Stimulated activated naive B cell treated with anti-CD40 and anti-IgM and Interleukin-4, amounts not matched to agents 10 μg/mL and 1 μg/mL and 100 μg/mL, for 72 hours (primary cell): ENCODE results near the gene TCFL5.

ENCODE experiments used
- ATAC-seq, 2 donors: fragments of 150-1000 bp; cut with Tn5 transposase; replicated peaks; 2 replicates each; pipeline ENCODE4 v1.10.0; 2021; ENCODE audit warnings: moderate library complexity in 1 of 2
- DNase-seq: peaks from one replicate; pipeline ENCODE4 v3.0.0; 2021
- H3K27ac Mint-ChIP-seq: one replicate; pipeline ENCODE4 v1.8.0; 2022; ENCODE audit warnings: mild to moderate bottlenecking, mixed read lengths
- H3K27me3 Mint-ChIP-seq, 2 donors: one replicate each; pipeline ENCODE4 v1.8.0; 2022; ENCODE audit warnings: mixed read lengths in 2 of 2
- H3K36me3 Mint-ChIP-seq, 2 donors: one replicate each; pipeline ENCODE4 v1.8.0; 2022; ENCODE audit warnings: mixed read lengths in 2 of 2, mild to moderate bottlenecking in 1 of 2
- H3K4me1 Mint-ChIP-seq, 2 donors: one replicate each; pipeline ENCODE4 v1.8.0; 2022; ENCODE audit warnings: mixed read lengths in 2 of 2, mild to moderate bottlenecking in 1 of 2
- H3K4me3 Mint-ChIP-seq, 2 donors: one replicate each; pipeline ENCODE4 v1.8.0; 2022; ENCODE audit warnings: mild to moderate bottlenecking in 2 of 2, mixed read lengths in 2 of 2, moderate library complexity in 1 of 2
- H3K9me3 Mint-ChIP-seq, 2 donors: one replicate each; pipeline ENCODE4 v1.8.0; 2022; ENCODE audit warnings: mixed read lengths in 2 of 2, mild to moderate bottlenecking in 1 of 2

Gene TCFL5

GRCh38 chr20:62800314-62801259 lies 61.0 kb downstream of the TCFL5 start:
- no peak for ATAC-seq
- Mint-ChIP-seq H3K4me1 (peaks cover 29 to 38% of the 10 kb centered on the region in 2 donors), H3K27me3 (no peaks in the 10 kb centered on the region), H3K9me3 (no peaks in the 10 kb centered on the region), H3K36me3 (peaks cover 23 to 38% of the 10 kb centered on the region in 2 donors), H3K27ac (no peak overlapping the region), H3K4me3 (peak overlapping the region in 1 of 2 donors; percentile 15)
- no peak for DNase-seq

- no peak overlapping the region for H3K4me3 Mint-ChIP-seq
- ATAC-seq, result no peak
- DNase-seq, result no peak
- H3K4me1 Mint-ChIP-seq, result peaks cover 29 to 41% of the 10 kb centered on the region in 2 donors
- peaks cover 20 to 38% of the 10 kb centered on the region in 2 donors for H3K36me3 Mint-ChIP-seq
- no peaks in the 10 kb centered on the region for H3K27me3 Mint-ChIP-seq
- H3K9me3 Mint-ChIP-seq, result no peaks in the 10 kb centered on the region
- H3K27ac Mint-ChIP-seq, result no peak overlapping the region
Measured at GRCh38 chr20:62799873-62800272, 61.7 kb downstream of the TCFL5 start.

DNA sequence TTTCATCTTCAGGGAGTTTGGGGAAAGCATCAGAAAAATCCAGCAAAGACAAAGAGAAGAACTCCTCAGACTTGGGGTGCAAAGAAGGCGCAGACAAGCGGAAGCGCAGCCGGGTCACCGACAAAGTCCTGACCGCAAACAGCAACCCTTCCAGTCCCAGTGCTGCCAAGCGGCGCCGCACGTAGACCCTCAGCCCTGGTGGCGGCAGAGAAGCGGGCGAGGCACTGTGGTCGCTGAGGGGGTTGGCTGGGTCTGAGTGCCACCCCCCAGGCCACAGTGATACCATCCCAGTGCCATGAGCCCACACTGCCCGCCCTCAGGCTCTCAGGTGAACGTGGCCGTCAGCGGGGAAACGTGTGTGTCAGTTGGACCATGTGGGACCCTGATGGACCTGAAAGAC lies 62.2 kb downstream of the TCFL5 start:
- Mint-ChIP-seq H3K4me3 (no peak overlapping the region), H3K27me3 (no peaks in the 10 kb centered on the region)
- ATAC-seq, result no peak

GRCh38 chr20:62799036-62799435 lies 62.6 kb downstream of the TCFL5 start:
- H3K4me3 Mint-ChIP-seq, result no peak overlapping the region

More for the DNA sequence above, 62.2 kb downstream of the TCFL5 start:
- no peak overlapping the region for H3K27ac Mint-ChIP-seq
- no peaks in the 10 kb centered on the region for H3K9me3 Mint-ChIP-seq
- peaks cover 29 to 45% of the 10 kb centered on the region in 2 donors for H3K4me1 Mint-ChIP-seq
- DNase-seq, result no peak
- peaks cover 19 to 34% of the 10 kb centered on the region in 2 donors for H3K36me3 Mint-ChIP-seq

DNA sequence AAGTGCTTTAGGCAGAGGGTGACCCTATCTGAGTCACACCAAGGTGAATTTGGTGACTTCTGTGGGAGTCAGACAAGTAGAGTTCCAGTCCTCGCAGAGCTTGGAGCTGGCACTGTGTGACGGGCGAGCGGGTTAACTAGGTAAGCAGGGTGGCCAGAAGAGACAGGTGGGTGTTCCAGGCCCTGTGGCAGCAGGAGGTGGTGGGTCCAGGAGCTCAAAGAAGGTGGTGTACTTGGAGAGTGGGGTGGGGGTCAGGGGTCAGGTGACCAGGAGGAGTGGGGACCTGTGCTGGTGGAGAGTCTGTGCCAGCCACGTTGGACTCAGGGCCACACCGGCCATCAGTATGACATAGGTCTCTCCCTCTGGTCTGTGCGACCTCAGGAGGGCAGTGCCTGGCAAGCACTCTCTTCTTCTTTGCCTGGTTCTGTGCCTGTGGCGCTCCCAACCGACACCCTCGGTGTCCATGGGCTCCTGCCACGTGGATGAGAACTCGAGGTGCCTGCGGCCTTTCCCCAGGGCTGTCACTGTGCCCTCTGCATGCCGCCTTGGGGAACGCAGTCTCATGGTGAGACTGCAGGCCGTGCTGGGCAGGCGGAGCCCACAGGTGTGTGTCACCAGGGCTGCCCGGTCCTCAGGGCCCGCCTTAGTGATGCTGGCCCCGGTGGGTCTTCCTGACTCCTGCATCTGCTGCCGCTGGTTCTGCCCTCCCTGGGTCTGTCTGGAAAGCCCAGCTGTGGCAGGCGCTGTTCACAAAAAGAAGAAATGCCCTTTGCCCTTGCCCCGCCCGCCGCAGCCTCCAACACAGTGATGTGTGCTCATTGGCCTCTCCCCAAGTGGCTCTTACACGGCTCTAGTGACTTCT lies 63.7 kb downstream of the TCFL5 start:
- DNase-seq (no peak), ATAC-seq (no peak)
- peaks cover 30 to 50% of the 10 kb centered on the region in 2 donors for H3K4me1 Mint-ChIP-seq
- peak overlapping the region; percentile 89 to 90 for H3K4me3 Mint-ChIP-seq
- H3K27me3 Mint-ChIP-seq, result no peaks in the 10 kb centered on the region
- peaks cover 19 to 34% of the 10 kb centered on the region in 2 donors for H3K36me3 Mint-ChIP-seq
- H3K27ac Mint-ChIP-seq, result peak overlapping the region; percentile 49
- no peaks in the 10 kb centered on the region for H3K9me3 Mint-ChIP-seq

More at GRCh38 chr20:62799036-62799435, 62.6 kb downstream of the TCFL5 start:
- H3K4me1 Mint-ChIP-seq, result peaks cover 27 to 42% of the 10 kb centered on the region in 2 donors
- no peaks in the 10 kb centered on the region for H3K27me3 Mint-ChIP-seq
- peaks cover 19 to 34% of the 10 kb centered on the region in 2 donors for H3K36me3 Mint-ChIP-seq
- no peak for ATAC-seq
- H3K9me3 Mint-ChIP-seq, result no peaks in the 10 kb centered on the region
- no peak overlapping the region for H3K27ac Mint-ChIP-seq
- DNase-seq, result no peak

GRCh38 chr20:62796699-62797491 lies 64.7 kb downstream of the TCFL5 start:
- Mint-ChIP-seq H3K9me3 (no peaks in the 10 kb centered on the region), H3K27ac (peak overlapping the region; percentile 95)
- DNase-seq, result no peak

GRCh38 chr20:62795023-62795761 lies 66.4 kb downstream of the TCFL5 start:
- ATAC-seq, result peak in 1 of 2 donors; percentile 5
- peaks cover 14 to 23% of the 10 kb centered on the region in 2 donors for H3K36me3 Mint-ChIP-seq

More at GRCh38 chr20:62796699-62797491, 64.7 kb downstream of the TCFL5 start:
- H3K27me3 Mint-ChIP-seq, result no peaks in the 10 kb centered on the region
- peaks cover 19 to 34% of the 10 kb centered on the region in 2 donors for H3K36me3 Mint-ChIP-seq
- H3K4me1 Mint-ChIP-seq, result peaks cover 31 to 53% of the 10 kb centered on the region in 2 donors
- peak overlapping the region; percentile 89 to 90 for H3K4me3 Mint-ChIP-seq
- no peak for ATAC-seq

GRCh38 chr20:62794007-62794724 lies 67.5 kb downstream of the TCFL5 start:
- peaks cover 36 to 60% of the 10 kb centered on the region in 2 donors for H3K4me1 Mint-ChIP-seq
- no peaks in the 10 kb centered on the region for H3K9me3 Mint-ChIP-seq
- H3K4me3 Mint-ChIP-seq, result peak overlapping the region; percentile 84 to 88

More at GRCh38 chr20:62795023-62795761, 66.4 kb downstream of the TCFL5 start:
- H3K4me3 Mint-ChIP-seq, result peak overlapping the region; percentile 84 to 88
- peak; percentile 43 for DNase-seq
- H3K27me3 Mint-ChIP-seq, result no peaks in the 10 kb centered on the region
- H3K9me3 Mint-ChIP-seq, result no peaks in the 10 kb centered on the region
- peak overlapping the region; percentile 92 for H3K27ac Mint-ChIP-seq
- H3K4me1 Mint-ChIP-seq, result peaks cover 36 to 61% of the 10 kb centered on the region in 2 donors

DNA sequence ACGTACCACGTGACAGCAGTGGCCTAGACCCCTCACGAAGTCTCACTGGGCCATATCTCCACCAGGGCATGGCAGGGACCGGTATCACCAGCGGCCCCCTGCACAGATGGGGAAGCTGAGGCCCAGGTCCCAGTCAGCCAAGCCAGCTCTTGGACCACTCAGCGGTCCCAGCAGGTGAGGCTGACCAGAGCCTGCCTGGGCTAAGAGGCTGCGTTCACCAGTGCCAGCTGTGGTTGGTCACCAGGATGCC lies 67.9 kb downstream of the TCFL5 start:
- ATAC-seq (no peak), DNase-seq (no peak)
- Mint-ChIP-seq H3K36me3 (peaks cover 4 to 11% of the 10 kb centered on the region in 2 donors), H3K27me3 (no peaks in the 10 kb centered on the region), H3K9me3 (no peaks in the 10 kb centered on the region), H3K4me1 (peaks cover 34 to 57% of the 10 kb centered on the region in 2 donors), H3K4me3 (peak overlapping the region; percentile 63 to 71), H3K27ac (peak overlapping the region; percentile 91)

More at GRCh38 chr20:62794007-62794724, 67.5 kb downstream of the TCFL5 start:
- H3K36me3 Mint-ChIP-seq, result peaks cover 6 to 15% of the 10 kb centered on the region in 2 donors
- peak overlapping the region; percentile 91 for H3K27ac Mint-ChIP-seq
- ATAC-seq (peak; percentile 79 to 80), DNase-seq (peak; percentile 97)
- H3K27me3 Mint-ChIP-seq, result no peaks in the 10 kb centered on the region

DNA sequence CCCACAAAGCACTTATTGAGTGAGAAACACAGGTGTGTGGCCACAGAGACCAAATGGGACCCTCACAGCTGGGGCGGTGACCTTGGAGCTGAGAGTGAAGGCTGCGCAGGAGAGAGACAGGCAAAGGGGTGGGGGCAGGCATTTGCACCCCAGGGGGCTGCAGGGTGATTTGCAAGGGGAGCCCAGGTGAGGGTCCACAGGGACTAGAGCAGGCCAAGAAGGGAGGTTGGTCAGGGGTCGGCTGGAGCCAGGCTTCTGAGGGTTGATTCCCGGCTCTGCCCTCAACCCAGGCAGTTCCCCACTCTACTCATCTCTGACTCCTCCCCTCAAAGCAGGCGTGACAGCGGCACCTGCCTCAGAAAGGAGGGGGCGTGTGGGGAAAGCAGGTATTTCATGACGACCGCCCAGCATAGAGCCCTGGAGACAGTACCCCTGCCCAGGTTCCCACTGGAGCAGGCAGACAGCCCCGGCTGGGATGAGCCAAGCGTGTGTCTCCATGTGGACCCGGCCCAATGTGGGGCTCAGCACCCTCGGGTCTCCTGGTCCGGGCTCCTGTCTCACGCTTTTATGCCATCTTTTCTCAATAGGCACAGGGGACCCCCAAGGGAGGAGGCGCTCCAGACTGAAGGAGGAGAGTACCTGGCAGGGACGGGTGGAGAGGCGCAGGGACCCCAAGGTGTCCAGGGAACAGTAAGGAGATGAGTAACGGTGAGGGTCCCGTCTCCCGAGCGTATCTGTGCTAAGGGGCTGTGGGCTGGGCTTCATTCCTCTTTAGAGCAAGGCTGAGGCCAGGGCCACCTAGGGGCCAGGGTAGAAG lies 68.5 kb downstream of the TCFL5 start:
- no peaks in the 10 kb centered on the region for H3K27me3 Mint-ChIP-seq
- H3K9me3 Mint-ChIP-seq, result no peaks in the 10 kb centered on the region
- ATAC-seq, result no peak
- H3K4me1 Mint-ChIP-seq, result peaks cover 29 to 53% of the 10 kb centered on the region in 2 donors
- no peak for DNase-seq
- H3K4me3 Mint-ChIP-seq, result peak overlapping the region; percentile 63 to 71
- H3K36me3 Mint-ChIP-seq, result peaks cover 3 to 5% of the 10 kb centered on the region in 2 donors
- peak overlapping the region; percentile 91 for H3K27ac Mint-ChIP-seq

DNA sequence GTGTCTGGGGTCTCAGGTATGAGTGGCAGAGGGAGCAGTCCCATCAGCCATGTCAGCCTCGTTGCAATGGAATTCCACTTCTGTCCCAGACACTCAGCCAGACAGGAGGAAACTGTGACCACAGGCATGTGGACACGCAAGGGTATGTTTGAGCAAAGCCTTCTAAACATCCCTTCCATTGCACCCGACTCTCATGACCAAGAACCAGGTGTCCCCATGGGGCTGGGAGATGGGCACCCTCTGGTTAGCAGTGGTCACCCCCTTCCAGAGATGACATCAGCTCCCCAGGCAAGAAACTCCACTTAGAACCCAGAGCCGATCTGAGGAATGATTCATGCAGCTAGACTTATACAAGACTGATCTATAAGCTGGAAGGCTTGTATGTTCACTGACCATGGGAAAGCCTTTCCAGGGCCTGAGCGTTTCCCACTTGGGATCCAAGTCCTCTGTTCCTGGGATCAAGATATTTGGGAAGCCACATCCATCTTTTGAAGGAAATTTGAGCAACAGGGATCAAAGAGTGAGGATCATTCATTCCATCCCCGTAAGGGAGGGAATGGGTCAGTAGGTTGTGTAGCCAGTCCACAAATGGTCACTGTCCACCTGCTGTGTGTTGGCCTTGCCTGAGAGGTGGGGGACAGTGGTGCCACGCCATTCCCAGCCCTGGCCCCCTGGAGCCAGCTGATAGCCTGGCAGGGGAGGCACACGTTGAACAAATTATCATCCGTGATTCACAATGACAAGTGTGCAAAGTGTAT lies 69.3 kb downstream of the TCFL5 start:
- no peaks in the 10 kb centered on the region for H3K27me3 Mint-ChIP-seq
- H3K4me3 Mint-ChIP-seq, result no peak overlapping the region
- peaks cover 0 to 4% of the 10 kb centered on the region in 2 donors for H3K9me3 Mint-ChIP-seq

More for the DNA sequence above, 69.3 kb downstream of the TCFL5 start:
- H3K27ac Mint-ChIP-seq, result no peak overlapping the region
- DNase-seq, result no peak
- ATAC-seq, result no peak
- H3K36me3 Mint-ChIP-seq, result no peaks in the 10 kb centered on the region
- peaks cover 27 to 48% of the 10 kb centered on the region in 2 donors for H3K4me1 Mint-ChIP-seq
